GM12891 (cell line): ENCODE data around the gene TLCD4.

ENCODE experiments used
- DNase-seq: peaks from one replicate; pipeline ENCODE4 v3.0.0; 2011; ENCODE audit warnings: low spot score; ENCODE audit not compliant: insufficient read length
- FAIRE-seq: peaks from 2 replicates; lab custom pipeline; 2011; peaks lifted over from hg19 to GRCh38; lab: Jason Lieb, UNC
- PAX5 ChIP-seq: IDR thresholded peaks from 2 replicates; pipeline ENCODE4 v1.6.1; 2011; ENCODE audit warnings: low read length, moderate library complexity, mild to moderate bottlenecking; ENCODE audit not compliant: insufficient read depth, severe bottlenecking
- POLR2A ChIP-seq: IDR thresholded peaks from 2 replicates; pipeline ENCODE4 v1.6.1; 2011; ENCODE audit warnings: low read depth, low read length, control low read depth
- POLR2AphosphoS5 ChIP-seq: IDR thresholded peaks from 2 replicates; pipeline ENCODE4 v1.6.1; 2011; ENCODE audit warnings: low read depth, low read length, control low read depth
- POU2F2 ChIP-seq: IDR thresholded peaks from 2 replicates; pipeline ENCODE4 v1.6.1; 2011; ENCODE audit warnings: low read depth, mild to moderate bottlenecking, control low read depth, low read length, moderate library complexity
- SPI1 ChIP-seq: IDR thresholded peaks from 2 replicates; pipeline ENCODE4 v1.6.1; 2011; ENCODE audit warnings: low read depth, low read length, control low read depth
- TAF1 ChIP-seq: IDR thresholded peaks from 2 replicates; pipeline ENCODE4 v1.6.1; 2011; ENCODE audit warnings: low read depth, low read length, control low read depth

TLCD4 gene

DNA sequence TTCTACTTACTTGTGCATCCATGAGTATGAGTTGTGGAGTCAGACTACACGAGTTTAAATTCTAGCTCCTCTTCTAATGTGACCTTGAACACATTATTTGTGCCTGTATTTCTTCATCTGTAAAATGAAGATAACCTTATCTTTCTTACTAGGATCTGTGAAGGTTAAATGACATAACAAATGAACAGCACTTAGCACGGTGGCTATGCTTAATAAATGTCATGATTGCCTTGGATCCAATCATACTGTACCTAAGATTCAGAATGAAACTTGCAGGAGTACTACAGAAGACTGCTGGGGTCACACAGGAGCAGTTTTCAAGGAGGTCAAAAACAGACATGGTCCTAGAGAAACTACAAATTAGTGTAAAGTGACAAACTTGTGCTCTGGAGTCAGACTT is 22.2 kb upstream of the TLCD4 start:
- no peak for DNase-seq
- TF ChIP-seq SPI1: no peak
- no peak for TF ChIP-seq POLR2AphosphoS5
- no peak for TF ChIP-seq POU2F2
- TF ChIP-seq POLR2A: no peak
- TF ChIP-seq PAX5: no peak
- no peak for TF ChIP-seq TAF1
- no peak for FAIRE-seq

DNA sequence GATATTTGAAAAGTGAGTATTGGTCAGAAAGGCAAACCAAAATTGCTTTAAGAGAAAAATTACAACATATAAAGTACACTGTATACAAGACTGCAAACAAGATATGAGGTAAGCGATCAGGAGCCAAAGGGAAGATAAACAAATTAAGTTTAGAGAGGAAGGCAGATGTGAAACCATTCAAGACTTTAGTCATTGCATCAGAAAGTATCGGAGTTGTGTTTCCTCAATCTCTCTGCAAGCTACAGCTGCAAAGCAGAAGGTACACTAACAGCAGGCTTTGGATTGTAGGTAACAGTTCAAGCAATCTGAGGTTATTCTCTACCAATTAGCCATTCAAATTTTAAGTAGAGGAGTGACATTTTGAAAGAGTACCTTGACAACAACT is 21.3 kb upstream of the TLCD4 start:
- FAIRE-seq (peak; percentile 81), DNase-seq (peak; percentile 19)
- no peak for TF ChIP-seq POLR2A
- TF ChIP-seq POU2F2: no peak
- TF ChIP-seq SPI1: peak; percentile 65

DNA sequence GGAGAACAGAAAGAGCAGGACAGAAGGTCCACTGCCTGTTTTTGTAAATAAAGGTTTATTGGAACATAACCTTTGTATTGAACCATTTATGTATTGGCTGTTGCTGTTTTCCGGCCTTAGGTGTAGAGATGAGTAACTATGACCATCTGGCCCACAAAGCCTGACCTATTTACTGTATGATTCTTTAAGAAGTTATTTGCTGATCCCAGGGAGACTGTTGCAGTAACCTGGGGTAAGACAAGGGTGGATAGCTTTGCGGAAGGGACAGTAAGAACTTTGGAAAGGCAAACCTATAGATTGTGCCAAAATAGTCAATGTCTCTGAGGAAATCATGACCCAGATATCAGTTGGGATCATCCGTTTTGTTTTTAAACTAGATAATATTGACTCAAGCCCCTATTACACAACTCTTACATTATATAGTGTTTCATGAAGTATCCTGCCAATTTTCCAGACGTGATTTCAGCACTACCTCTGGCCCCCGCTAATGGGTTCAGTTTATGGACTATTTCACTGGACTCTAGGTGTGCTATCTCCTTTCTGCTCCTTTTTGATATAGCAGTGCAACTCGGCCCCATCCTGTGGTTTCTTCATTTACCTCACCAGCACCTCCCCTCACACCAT is 20.8 kb upstream of the TLCD4 start:
- DNase-seq (no peak), FAIRE-seq (peak; percentile 13)
- TF ChIP-seq PAX5 (no peak), POLR2AphosphoS5 (no peak), POU2F2 (no peak), TAF1 (no peak), SPI1 (no peak), POLR2A (no peak)

DNA sequence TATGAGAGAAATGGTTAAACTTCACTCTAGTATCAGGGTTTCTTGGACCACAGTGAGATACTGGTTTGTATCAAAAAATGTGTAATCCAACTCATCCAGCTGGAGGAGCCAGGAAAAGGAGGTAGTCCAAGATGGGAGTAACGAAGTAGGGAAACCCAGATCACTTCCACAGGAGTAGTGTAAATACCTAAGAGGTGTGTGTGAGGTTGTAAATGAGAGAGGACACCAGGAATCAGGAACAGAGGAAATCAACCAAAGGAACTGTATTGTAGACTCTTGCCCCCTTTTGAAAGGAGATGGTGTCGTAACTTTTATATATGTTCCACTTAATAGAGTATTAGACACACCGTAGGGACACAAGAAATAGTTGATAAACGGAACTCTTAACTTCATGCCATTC is 19.7 kb upstream of the TLCD4 start:
- no peak for TF ChIP-seq PAX5
- TF ChIP-seq POLR2A: no peak
- TF ChIP-seq SPI1: no peak
- no peak for TF ChIP-seq POLR2AphosphoS5
- TF ChIP-seq POU2F2: no peak
- TF ChIP-seq TAF1: no peak
- FAIRE-seq (no peak), DNase-seq (no peak)

DNA sequence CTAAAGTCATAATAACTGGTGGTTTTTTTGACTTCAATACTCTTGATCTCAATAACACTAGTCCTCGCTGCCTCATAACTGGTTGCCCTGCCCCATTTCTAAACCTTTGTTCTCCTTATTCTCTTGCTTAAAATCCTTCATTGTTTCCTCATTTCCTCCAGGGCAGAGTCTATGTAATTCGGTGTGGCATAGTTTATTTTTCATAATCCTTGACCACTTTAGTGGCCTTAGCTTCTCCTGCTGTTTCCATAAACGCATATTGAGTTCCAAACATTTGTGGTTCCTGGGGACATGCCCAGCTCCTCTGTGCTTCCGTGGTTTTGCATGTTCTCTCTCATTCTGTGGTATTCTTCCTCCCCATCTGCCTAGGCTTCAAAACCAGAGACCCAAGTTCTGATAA is 19.0 kb upstream of the TLCD4 start:
- DNase-seq: no peak
- no peak for FAIRE-seq
- no peak for TF ChIP-seq TAF1

DNA sequence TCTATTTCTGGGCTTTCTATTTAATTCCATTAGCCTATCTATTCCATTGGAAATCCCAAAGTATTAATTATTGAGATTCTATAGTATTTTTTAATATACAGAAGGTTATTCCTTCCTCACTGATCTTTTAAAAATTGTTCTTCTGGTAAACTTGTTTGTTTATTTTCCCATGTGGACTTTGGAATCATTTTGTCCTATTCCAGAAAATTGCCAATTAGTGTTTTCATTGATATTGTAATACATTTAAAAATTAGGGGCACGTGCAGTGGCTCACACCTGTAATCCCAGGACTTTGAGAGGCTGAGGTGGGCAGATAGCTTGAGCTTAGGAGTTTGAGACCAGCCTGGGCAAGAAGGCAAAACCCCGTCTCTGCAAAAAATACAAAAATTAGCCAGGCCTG is 8.4 kb upstream of the TLCD4 start:
- DNase-seq (no peak), FAIRE-seq (no peak)
- TF ChIP-seq POLR2A (no peak), POU2F2 (no peak), SPI1 (no peak), TAF1 (no peak), PAX5 (no peak), POLR2AphosphoS5 (no peak)

DNA sequence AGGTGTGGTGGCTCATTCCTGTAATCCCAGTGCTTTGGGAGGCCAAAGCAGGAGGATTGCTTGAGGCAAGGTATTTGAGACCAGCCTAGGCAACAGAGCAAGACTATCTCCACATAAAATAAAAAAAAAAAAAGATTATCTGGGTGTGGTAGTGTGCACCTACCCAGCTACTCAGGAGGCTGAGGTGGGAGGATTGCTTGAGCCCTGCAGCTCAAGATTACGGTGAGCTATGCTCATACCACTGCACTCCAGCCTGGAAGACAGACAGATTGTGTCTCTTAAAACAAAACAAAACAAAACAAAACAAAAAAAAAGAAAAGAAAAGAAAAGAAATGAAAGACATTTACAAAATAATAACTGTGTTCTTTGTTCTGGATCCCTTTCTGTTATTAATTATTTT is 6.1 kb upstream of the TLCD4 start:
- no peak for DNase-seq
- no peak for TF ChIP-seq PAX5
- no peak for TF ChIP-seq POU2F2
- TF ChIP-seq SPI1: no peak
- no peak for TF ChIP-seq POLR2AphosphoS5
- TF ChIP-seq TAF1: no peak
- TF ChIP-seq POLR2A: no peak
- no peak for FAIRE-seq

DNA sequence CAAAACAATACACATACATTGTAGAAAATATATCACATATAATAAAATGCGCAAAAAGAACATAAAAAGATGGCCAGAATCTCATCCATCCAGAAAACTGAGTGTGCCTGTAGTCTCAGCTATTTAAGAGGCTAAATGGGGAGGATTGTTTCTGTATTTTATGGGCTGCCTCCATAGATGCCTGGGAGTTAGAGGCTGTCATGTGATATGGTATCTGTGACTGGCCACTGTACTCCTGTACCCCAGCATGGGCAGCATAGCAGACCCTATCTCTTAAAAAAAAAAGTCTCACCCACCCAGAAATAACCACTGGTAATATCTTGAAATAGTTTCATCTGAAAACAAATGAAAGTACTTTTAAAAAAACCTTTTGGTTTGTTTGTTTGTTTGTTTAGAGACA is 3.5 kb upstream of the TLCD4 start:
- no peak for FAIRE-seq
- DNase-seq: no peak
- TF ChIP-seq TAF1 (no peak), POU2F2 (no peak), POLR2A (no peak), PAX5 (no peak), POLR2AphosphoS5 (no peak), SPI1 (no peak)

DNA sequence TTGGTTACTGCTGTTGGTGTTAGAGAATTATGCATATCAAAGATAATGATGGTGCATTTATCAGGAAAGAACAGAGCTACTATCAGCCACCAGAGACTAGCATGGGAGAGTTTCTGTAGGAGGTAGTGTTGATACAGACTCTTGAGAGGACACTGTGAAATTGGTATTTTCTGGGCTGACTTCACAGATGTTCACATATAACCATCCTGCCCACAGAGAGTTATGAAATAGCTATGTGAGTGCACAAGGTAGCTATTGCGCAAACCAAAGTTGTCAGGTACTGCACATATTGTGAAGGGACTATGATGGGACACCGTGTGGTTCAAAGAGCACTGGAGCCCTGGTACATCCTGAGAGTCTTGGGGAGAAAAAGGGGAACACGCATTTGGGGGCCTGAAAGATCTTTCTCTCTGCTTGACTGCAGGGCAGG is 1.4 kb upstream of the TLCD4 start:
- TF ChIP-seq PAX5 (no peak), POU2F2 (no peak), POLR2A (no peak), SPI1 (no peak), POLR2AphosphoS5 (no peak), TAF1 (no peak)
- FAIRE-seq: no peak
- no peak for DNase-seq

DNA sequence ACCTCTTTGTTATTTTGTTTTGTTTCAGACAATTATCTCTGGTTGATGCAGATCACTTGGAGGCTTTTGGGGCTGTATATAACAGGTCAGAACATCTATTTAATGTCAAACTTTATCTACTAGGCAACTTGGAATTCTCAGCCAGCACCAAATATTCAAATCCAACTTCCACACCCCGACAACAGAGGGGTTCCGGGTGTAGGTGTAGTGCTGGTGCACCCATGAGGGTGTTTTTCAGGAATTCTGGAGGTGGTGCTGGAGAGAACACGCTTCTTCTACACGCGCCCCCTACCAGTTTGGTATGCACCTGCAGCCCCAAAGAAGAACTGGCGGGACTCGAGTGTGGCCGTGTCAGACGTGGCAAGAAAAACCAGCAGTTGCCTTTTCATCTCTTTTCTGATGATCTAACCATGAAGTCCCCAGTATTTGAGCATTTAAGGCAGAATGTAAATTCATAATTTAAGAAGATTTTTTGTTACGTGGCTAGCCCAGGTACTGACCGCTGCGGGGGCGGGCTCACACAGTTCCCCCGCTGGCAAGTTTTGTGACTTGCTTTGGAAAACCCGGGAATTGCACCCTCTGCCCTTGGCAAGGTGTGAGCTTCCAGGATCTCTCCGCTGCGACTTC is 462 bp upstream of the TLCD4 start:
- DNase-seq: peak; percentile 42
- TF ChIP-seq POLR2AphosphoS5: no peak
- peak; percentile 78 for FAIRE-seq
